ENCODE measurements around the gene SOX9.

GRCh38 chr17:72119873-72120641 lies 763 bp upstream of the SOX9 start:
- TF ChIP-seq POLR2A (IDR thresholded peaks at IDR 0.05; ENCODE audit: low read length) (no peak), GATA1 (IDR thresholded peaks at IDR 0.05; ENCODE audit: low read depth, low read length) (no peak)
